ENCODE data around the gene LRRC27.

LRRC27 gene

GRCh38 chr10:132339276-132339675, 7.3 kb downstream of the LRRC27 start:
- DNase-seq = no peak

DNA sequence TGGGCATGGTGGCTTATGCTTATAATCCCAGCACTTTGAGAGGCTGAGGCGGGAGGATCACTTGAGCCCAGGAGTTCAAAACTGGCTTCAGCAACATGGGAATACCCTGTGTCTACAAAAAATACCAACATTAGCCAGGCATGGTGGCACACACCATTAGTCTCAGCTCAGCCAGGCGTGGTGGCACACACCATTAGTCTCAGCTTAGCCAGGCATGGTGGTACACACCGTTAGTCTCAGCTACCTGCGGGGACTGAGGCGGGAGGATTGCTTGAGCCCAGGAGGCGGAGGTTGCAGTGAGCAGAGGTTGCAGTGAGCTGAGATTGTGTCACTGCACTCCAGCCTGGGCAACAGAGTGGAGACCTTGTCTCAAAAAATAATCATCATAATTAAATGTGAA, 9.0 kb downstream of the LRRC27 start:
- no peak for DNase-seq

- DNase-seq = no peak
Observed at GRCh38 chr10:132341781-132342180, 9.8 kb downstream of the LRRC27 start.

DNA sequence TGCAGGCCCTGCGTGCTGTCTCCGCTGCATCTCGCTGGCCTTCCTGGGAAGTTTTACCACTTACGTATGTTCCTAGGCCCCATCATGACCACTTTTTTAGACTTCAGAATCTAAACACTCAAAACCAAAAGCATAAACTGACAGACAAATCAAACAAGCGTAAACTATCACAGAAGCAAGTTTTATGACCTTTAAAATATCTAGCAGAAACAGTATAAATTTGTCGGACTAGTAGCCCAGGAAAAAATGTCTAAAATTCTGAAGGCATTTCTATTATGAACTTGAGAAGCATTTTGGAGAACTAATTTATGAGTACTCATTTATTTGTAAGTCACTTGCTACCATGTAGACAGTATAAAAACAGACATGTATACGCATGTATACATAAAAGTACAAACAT, 10.6 kb downstream of the LRRC27 start:
- DNase-seq = no peak

DNA sequence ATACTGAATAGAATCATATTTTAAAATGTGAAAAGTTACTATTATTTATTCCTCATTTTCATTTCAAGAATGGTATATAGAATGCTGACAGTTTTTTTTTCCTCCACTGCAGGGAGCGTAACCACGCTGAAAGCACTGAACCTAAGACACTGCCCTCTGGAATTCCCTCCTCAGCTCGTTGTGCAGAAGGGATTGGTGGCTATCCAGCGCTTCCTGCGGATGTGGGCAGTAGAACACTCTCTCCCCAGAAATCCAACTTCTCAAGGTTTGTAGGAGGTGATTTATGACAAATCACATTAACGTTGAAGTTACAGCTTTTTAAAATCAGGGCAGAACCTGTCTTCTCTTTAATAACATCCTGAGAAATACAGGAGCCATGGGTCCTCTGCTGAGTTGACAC, 12.4 kb downstream of the LRRC27 start:
- no peak for DNase-seq

- no peak for DNase-seq
Observed at GRCh38 chr10:132345345-132345744, 13.4 kb downstream of the LRRC27 start.

GRCh38 chr10:132346806-132347205, 14.8 kb downstream of the LRRC27 start:
- no peak for DNase-seq

DNA sequence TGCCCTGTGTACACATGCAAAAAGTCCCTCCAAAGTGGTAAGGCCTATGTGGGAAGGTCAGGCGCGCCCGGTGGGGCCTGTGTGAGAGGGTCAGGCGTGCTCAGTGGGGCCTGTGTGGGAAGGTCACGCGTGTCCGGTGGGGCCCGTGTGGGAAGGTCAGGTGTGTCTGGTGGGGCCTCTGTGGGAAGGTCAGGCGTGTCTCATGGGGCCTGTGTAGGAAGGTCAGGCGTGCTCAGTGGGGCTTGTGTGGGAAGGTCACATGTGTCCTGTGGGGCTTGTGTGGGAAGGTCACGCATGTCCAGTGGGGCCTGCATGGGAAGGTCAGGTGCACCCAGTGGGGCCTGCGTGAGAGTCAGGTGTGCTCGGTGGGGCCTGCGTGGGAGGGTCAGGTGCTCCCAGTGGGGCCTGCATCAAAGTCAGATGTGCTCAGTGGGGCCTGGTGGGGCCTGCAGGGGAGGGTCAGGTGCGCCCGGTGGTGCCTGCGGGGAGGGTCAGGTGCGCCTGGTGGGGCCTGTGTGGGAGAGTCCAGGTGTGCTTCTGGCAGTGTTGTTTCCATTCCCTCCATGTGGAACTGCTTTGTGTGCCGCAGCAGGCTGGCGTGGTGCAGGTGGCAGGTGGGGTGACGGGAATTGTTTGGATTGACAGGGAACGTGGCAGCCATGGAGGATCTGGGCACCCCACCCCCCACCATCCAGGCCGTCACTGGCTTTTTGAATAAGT, 15.4 kb downstream of the LRRC27 start:
- no peak for DNase-seq

DNA sequence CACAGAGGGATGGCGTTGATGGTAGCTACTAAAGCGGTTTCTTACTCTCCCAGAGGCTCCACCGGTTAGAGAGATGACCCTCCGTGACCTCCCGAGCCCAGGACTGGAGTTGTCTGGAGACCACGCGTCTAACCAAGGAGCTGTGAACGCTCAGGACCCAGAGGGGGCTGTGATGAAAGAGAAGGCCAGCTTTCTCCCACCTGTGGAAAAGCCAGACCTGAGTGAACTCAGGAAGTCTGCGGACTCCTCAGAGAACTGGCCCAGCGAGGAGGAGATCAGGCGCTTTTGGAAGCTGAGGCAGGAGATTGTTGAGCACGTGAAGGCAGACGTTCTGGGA, 15.9 kb downstream of the LRRC27 start:
- no peak for DNase-seq

DNA sequence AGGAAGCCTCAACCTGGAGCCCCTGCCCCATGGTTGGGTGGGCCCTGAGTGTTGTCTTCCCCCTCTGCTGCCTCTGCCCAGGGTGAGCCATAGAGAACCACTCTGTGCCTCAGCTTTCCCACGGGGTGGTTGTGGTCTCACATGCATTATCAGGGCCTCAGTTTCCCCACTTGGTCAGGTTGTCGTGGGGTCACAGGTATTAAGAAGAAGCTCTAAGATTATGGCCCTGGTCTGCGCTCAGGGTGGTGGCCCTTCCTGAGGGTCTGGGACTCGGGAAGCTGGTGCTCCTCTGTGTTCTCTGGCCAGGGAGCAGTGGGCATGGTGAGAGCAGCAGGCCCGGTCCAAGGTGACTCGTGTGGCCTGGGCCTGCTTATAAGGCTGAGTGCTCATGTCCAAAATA, 17.8 kb downstream of the LRRC27 start:
- DNase-seq = no peak

DNA sequence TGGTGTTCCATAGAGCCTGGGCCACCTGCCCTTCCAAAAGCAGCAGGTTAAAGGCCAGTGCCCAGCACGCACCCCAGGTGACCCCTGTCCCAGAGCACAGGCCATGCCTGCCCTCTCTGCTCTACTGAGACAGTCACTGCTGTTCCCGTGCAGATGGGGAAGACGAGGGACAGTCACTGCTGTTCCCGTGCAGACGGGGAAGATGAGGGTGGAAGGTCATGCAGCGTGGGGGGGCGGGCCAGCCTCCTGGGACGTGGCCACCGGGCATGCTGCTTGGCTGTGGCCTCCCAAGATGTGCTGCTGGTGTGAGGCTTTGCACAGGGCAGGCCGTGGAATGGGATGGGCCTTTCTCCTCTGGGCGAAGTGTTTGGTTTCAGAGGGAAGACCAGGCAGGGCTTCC, 18.4 kb downstream of the LRRC27 start:
- DNase-seq = no peak

- no peak for DNase-seq
Observed at GRCh38 chr10:132350946-132351345, 19.0 kb downstream of the LRRC27 start.

- no peak for DNase-seq
Observed at GRCh38 chr10:132351611-132352010, 19.6 kb downstream of the LRRC27 start.

GRCh38 chr10:132352462-132353308, 20.7 kb downstream of the LRRC27 start:
- peak; percentile 72 for DNase-seq

DNA sequence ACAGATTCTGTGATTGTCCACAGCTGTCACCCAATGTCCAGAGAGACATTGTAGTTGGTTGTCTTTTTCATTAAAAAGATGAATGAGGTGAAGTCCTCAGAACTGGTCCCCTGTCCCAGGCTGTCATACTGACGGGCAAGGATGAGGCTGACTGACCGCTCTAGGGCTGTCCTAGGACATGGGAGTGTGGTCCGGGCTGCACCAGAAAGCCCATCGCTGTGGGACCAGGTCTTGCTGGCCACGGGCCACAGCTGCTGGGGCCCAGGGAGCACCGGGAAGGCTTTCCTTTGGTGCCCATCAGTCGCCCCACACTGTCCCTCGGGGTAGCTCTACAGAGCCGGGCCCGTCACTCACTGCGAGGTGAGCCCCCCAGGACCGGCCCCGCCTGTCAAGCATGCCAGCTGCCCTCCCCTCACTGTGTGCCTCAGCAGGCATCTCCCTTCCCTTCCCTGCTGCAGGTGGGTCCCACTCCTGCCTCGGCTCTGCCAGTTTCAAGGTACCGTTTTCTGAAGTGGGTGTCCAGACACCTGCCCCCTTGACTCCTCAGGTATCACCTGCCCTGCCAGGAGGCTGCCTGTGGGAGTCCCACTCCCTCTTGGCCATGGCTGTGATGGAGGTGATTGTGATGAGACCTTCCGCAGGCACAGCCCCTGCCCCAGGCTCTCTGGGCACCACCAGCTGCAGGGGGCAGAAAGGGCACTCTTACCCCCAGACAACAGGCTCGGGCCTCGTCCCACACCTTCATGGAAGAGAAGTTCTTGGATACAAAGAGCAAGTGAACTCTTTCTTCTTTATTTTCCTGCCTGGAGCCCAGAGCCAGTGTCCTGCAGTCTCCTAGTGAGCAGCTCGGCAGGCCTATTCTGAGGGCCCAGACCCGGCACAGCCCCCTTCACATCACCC, 21.7 kb downstream of the LRRC27 start:
- DNase-seq = no peak

- no peak for DNase-seq
Observed at GRCh38 chr10:132354356-132355094, 22.5 kb downstream of the LRRC27 start.

GRCh38 chr10:132355297-132355696, 23.3 kb downstream of the LRRC27 start:
- no peak for DNase-seq

DNA sequence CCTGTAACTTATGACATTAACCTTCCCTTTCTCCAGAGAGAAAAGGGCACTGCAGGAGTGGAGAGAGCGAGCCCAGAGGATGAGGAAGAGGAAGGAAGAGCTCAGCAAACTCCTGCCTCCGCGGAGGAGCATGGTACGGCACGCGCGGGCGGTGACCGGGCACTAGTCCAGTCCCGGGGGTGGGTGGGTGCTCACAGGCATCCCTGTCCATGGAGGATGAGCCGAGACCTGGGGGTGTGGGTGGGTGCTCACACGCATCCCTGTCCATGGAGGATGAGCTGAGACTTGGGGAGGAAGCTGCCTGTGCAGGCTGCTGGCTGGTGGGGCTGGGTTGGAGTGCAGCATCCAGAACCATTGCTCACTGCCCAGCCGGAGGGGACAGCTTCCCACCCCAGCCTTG, 23.8 kb downstream of the LRRC27 start:
- no peak for DNase-seq

DNA sequence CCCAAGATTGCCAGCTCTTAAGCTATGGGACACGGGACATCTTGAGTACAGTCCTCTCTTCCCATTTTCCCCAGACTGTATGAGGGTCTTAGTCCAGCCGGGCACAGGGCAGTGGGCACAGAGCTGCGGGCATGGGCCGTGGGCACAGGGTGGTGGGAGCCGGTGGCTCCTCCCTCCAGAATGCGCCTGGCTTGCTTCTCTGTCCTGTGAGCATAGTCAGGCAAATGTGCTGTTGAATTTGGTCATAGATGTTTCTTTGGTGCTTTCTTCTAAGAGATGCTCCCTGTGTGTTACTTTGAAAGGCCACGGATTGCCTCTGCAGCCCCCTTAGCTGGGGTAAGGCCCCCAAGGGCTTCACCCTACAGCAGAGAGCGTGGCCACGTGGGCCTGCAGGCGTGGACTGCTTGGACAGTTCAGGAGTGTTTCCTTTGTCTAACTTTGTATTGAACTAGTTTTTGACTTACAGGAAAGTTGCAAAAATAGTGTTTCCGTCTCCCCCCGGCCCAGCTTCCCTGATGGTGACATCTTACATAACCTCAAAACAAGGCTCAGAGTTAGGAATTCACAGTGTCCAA, 24.7 kb downstream of the LRRC27 start:
- DNase-seq = no peak

DNA sequence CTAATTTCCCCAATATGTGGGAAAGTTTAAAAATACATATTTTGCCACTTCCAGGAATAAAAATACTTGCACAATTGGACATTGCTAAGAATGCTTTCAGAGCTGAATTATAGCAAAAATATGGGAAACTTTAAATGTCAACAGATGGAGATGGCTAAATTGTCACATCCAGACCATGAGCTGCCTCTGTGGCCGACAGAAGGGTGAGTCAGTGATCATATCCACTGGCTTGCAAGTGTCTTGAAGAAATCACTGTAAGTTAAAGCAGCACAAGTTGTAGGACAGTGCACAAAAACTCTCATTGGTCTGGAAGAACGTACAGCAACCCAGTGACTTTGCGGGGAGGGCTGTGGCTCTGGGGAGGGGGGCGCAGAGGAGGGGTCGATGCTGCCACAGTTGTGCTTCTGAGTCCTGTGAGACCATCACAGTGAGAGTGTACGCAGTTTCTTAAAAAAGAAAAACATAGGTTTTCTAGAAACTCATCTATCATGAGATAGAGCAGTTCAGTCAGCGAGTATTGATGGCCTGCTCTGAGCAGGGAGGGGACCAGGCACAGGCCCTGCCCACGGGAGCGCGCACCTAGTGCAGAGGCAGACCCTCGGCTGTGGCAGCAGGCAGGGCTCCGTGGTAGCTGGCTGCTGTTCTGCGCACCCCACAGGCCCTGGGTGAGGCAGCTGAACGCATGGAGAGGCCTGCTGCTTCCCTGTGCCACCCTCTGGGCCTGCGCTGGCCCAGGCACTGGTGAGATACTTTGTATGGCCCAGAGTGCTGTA, 25.5 kb downstream of the LRRC27 start:
- no peak for DNase-seq

GRCh38 chr10:132359305-132360040, 27.5 kb downstream of the LRRC27 start:
- DNase-seq = no peak
